ENCODE measurements around the gene POU2F1.

- TF ChIP-seq, protein P1, sequence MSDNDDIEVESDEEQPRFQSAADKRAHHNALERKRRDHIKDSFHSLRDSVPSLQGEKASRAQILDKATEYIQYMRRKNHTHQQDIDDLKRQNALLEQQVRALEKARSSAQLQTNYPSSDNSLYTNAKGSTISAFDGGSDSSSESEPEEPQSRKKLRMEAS (IDR thresholded peaks at IDR 0.05) = no peak
- TF ChIP-seq CTCF (IDR thresholded peaks at IDR 0.05 in 2 of 3, conservative IDR thresholded peaks at IDR 0.05 in 1 of 3; ENCODE audit: borderline replicate concordance in 1 of 3, insufficient read depth in 1 of 3, low read depth in 2 of 3, low read length in 2 of 3) (no peak), SIN3A (IDR thresholded peaks at IDR 0.05; ENCODE audit: low read depth) (no peak), RAD21 (IDR thresholded peaks at IDR 0.05; ENCODE audit: low read depth) (no peak)
- TF ChIP-seq, protein P2, sequence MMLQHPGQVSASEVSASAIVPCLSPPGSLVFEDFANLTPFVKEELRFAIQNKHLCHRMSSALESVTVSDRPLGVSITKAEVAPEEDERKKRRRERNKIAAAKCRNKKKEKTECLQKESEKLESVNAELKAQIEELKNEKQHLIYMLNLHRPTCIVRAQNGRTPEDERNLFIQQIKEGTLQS (IDR thresholded peaks at IDR 0.05) = no peak
Measured at GRCh38 chr1:167413328-167413727, 192.6 kb downstream of the POU2F1 start.

Data from HCT116 (cell line).